Peyer's patch (tissue), 4 donors: Measurements from ENCODE around the gene BAD. TPM values are rescaled to one million over a fixed set of nuclear protein-coding genes. Genes with fewer than 3 reads are reported as not detected.

ENCODE experiments used
- DNase-seq, 3 donors: peaks; one replicate each; pipeline ENCODE4 v3.0.0-alpha.2; 2017 to 2019
- H3K27ac ChIP-seq, 4 donors: fragments of 200-600 bp; sonication (generic); one replicate each; pipeline ENCODE4 v1.5.1; 2016 to 2019
- H3K27me3 ChIP-seq, 2 donors: fragments of 200-600 bp; sonication (generic); one replicate each; pipeline ENCODE4 v1.5.1; 2019
- H3K36me3 ChIP-seq, 3 donors: fragments of 200-600 bp; sonication (generic); one replicate each; pipeline ENCODE4 v1.5.1; 2016 to 2019
- H3K4me1 ChIP-seq, 4 donors: fragments of 200-600 bp; sonication (generic); one replicate each; pipeline ENCODE4 v1.5.1; 2016 to 2019
- H3K4me3 ChIP-seq, 4 donors: fragments of 200-600 bp; sonication (generic); 1 replicate in 3 of 4; 2 replicates in 1 of 4; pipeline ENCODE4 v1.5.1; 2016 to 2019; ENCODE audit warnings: mild to moderate bottlenecking in 1 of 4
- H3K9me3 ChIP-seq, 4 donors: fragments of 200-600 bp; sonication (generic); one replicate each; pipeline ENCODE4 v1.5.1; 2016 to 2019; ENCODE audit warnings: mild to moderate bottlenecking in 1 of 4
- POLR2A ChIP-seq, 2 donors: fragments of 450-650 bp; IDR thresholded peaks; one replicate each; pipeline ENCODE4 v1.5.1; 2017; ENCODE audit warnings: antibody characterized with exemption in 2 of 2, mild to moderate bottlenecking in 2 of 2, moderate library complexity in 2 of 2
- total RNA-seq, 4 donors: library from RNA; depleted of rRNA; stranded (reverse); fragments of >200 nt; gene quantifications; one replicate each; pipeline ENCODE4 v1.1.0, GENCODE V29; 2016
- TF ChIP-seq, protein P1 (sequence below), 6 experiments: fragments of 450-650 bp in 4 of 6; fragments of 200-600 bp in 2 of 6; sonication (generic) in 1 of 6; IDR thresholded peaks; one replicate each; pipeline ENCODE4 v1.5.1; 2017 to 2019; ENCODE audit warnings: antibody characterized with exemption in 6 of 6, mild to moderate bottlenecking in 3 of 6, moderate library complexity in 1 of 6

BAD gene
- total RNA-seq, 4 donors from 2014 or later = 57.4 to 91.8 (median 63.7) TPM

DNA sequence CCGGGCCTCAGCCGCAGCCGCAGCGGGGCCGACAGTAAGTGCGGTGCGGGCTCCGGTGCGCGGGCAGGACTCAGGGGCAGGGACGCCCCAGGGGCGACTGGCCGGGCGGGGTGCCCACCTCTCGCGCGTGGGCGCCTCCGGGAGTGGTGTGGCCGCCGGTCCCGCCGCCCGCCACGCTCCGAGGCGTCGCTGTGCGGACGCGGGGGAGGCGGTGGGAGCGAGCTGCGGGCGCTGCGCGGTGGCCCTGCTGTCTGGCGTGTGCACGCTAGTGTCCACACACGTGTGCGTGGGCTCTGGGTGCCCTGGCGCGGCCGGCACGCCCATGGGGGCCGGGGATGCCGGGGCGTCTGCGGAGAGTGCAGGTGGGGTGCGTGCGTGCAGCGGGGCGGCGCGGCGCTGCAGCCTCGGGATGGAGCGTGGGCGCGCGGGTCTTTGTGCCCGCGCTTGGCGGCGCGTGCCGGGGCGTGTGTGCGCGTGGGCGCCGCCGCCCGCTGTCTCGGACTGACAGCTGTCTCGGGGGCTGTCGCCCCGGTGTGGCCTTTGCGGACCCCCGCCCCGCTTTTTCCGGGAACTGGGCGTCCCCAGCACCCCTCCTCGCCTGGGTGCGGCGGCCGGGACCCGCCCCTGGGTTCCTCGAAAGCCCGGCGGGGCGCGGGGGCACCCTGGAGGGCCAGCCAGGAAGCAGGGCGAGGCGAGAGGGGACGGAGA, 7.4 kb upstream of the BAD start:
- peak overlapping the region; percentile 5 to 47 (median 44) for H3K4me3 ChIP-seq
- H3K36me3 ChIP-seq = no peaks in the 10 kb centered on the region
- DNase-seq = peak in 1 of 3 donors; percentile 48
- H3K4me1 ChIP-seq = peaks cover 0 to 16% (median 11%) of the 10 kb centered on the region in 4 donors
- no peaks in the 10 kb centered on the region for H3K9me3 ChIP-seq
- no peak for TF ChIP-seq POLR2A (IDR thresholded peaks at IDR 0.05)
- TF ChIP-seq, protein P1, sequence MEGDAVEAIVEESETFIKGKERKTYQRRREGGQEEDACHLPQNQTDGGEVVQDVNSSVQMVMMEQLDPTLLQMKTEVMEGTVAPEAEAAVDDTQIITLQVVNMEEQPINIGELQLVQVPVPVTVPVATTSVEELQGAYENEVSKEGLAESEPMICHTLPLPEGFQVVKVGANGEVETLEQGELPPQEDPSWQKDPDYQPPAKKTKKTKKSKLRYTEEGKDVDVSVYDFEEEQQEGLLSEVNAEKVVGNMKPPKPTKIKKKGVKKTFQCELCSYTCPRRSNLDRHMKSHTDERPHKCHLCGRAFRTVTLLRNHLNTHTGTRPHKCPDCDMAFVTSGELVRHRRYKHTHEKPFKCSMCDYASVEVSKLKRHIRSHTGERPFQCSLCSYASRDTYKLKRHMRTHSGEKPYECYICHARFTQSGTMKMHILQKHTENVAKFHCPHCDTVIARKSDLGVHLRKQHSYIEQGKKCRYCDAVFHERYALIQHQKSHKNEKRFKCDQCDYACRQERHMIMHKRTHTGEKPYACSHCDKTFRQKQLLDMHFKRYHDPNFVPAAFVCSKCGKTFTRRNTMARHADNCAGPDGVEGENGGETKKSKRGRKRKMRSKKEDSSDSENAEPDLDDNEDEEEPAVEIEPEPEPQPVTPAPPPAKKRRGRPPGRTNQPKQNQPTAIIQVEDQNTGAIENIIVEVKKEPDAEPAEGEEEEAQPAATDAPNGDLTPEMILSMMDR (IDR thresholded peaks at IDR 0.05) = no peak
- H3K27ac ChIP-seq = no peak overlapping the region
- peaks cover 0 to 41% of the 10 kb centered on the region in 2 donors for H3K27me3 ChIP-seq

DNA sequence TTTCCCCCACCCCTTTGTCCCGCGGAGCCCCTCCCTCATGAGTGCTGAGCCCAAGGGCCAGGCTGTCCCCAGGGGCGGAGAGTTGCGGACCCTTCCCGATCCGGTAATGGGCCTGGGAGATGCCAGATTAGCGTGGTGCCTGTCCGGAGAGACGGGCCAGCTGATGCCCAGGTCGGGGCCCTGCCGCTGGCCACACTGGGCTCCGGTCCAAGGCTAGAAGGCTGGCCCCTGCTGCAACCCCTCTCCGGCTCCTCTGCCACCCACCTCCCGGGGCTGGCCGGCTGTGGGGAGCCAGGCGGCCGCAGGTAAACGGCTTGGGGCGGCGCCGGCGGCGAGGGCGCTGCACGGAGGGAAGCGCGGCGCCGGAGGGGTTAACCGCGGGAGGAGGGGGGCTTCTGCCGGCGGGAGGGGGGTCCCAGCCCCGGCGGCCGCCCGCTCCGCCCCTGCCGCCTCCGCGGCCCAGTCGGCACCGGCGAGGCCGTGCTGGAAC, 6.8 kb upstream of the BAD start, which contains the start of gene KCNK4:
Gene KCNK4 (plus strand): TSS at position 41 of the 490 bp plus-strand sequence. CDS start 1,717 bp downstream, outside the sequence.
- TF ChIP-seq POLR2A (IDR thresholded peaks at IDR 0.05) = no peak
- TF ChIP-seq, protein P1 (IDR thresholded peaks at IDR 0.05) = no peak
- peak within 1 kb of the TSS; percentile 5 to 47 (median 44) for H3K4me3 ChIP-seq
- H3K27ac ChIP-seq = no peak within 1 kb of the TSS
- H3K27me3 ChIP-seq = peaks cover 0 to 35% of the 10 kb centered on the region in 2 donors
- no peaks in the 10 kb centered on the region for H3K9me3 ChIP-seq
- H3K36me3 ChIP-seq = no peaks in the 10 kb centered on the region
- peak in 1 of 3 donors; percentile 41 for DNase-seq
- H3K4me1 ChIP-seq = peaks cover 0 to 22% (median 12%) of the 10 kb centered on the region in 4 donors

DNA sequence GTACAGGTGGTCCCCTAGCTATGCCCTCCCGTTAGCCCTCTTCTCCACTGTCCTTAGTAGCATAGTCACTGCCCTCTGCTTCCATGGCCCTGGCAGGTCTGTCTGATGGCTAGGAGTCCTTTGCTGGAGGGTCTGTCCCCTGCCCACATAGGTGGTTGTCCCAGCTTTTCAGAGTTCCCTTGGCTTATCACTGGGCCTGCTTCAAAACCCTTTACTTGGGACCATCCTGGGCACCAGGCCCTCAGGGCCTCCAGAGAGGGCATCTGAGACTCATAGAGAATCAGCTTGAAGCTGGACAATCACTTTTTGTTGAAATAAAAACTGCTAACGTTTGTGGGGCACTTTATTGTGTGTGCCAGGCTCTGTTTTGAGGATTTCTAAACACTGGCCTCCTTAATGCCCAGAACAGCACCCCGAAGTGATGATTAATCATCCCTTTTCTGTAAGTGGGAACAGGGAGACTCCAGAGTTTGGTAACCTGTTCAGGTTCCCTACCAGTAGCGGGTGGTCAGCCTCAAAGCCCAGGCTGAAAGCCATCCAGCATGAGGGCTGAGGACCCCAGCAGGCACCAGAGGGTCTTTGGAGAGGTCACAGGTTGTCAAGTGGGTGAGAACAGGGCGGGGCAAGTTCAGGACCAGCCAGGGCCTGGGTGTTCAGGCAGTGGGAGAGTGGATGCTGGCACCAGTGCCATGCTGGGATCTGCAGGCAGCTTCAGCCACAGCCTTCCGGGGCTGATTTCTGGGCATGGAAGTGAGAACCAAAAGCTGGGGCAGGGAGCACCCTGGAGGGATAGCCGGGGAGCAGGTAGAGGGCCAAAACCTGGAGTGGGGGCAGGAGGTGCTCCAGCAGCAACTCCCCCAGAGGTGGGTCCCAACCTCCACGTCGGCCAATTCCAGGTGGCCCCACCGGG, 6.1 kb upstream of the BAD start:
- Histone ChIP-seq H3K4me1 (peaks cover 0 to 27% (median 16%) of the 10 kb centered on the region in 4 donors), H3K27me3 (peaks cover 0 to 35% of the 10 kb centered on the region in 2 donors), H3K27ac (no peak overlapping the region), H3K9me3 (no peaks in the 10 kb centered on the region), H3K4me3 (no peak overlapping the region), H3K36me3 (no peaks in the 10 kb centered on the region)
- no peak for TF ChIP-seq POLR2A (IDR thresholded peaks at IDR 0.05)
- TF ChIP-seq, protein P1 (IDR thresholded peaks at IDR 0.05) = no peak
- peak in 1 of 3 donors; percentile 45 for DNase-seq

DNA sequence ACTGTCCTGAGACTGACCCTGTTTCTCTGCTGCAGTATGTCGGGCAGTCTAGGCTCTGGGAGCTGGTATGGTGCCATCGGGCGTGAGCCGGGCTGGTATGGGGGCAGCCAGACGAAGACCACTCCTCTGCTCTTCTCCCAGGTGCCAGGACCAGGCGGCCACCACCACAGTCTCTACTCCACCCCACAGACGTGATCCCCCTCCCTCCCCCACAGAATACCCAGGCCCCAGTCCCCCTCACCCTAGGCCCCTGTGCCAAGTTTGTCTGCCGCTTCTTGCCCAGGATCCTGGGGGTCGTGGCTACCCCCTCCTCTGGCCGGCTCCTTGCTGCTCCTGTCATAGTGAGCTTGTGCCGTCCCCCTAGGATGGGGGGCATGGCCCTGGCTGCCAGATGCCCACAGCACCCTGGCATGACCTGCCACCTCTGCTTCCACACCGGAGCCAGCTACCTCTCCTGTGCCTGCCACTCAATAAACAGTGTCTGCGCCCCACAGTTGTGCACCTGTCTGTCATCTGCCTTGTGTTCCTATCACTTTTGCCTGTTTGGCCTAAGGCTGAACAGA, 4.6 kb upstream of the BAD start:
- TF ChIP-seq, protein P1 (IDR thresholded peaks at IDR 0.05) = no peak
- no peak for TF ChIP-seq POLR2A (IDR thresholded peaks at IDR 0.05)
- H3K9me3 ChIP-seq = no peaks in the 10 kb centered on the region
- no peaks in the 10 kb centered on the region for H3K36me3 ChIP-seq

DNA sequence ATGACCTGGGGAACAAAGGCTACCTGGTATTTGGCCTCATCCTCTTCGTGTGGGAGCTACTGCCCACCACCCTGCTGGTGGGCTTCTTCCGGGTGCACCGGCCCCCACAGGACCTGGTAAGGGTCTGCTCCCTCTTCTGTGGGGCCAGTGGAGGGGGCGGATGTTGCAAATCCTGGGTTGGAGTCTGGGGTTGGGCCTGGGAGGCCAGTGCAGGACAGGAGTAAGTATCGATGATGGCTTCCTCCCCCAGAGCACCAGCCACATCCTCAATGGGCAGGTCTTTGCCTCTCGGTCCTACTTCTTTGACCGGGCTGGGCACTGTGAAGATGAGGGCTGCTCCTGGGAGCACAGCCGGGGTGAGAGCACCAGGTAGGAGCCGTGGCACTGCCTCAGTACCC, 3.9 kb upstream of the BAD start:
- no peaks in the 10 kb centered on the region for H3K36me3 ChIP-seq
- H3K4me3 ChIP-seq = no peak overlapping the region
- no peak overlapping the region for H3K27ac ChIP-seq
- no peak for TF ChIP-seq POLR2A (IDR thresholded peaks at IDR 0.05)
- TF ChIP-seq, protein P1 (IDR thresholded peaks at IDR 0.05) = no peak
- peaks cover 0 to 27% of the 10 kb centered on the region in 2 donors for H3K27me3 ChIP-seq
- DNase-seq = no peak
- peaks cover 2 to 36% (median 23%) of the 10 kb centered on the region in 4 donors for H3K4me1 ChIP-seq
- H3K9me3 ChIP-seq = no peaks in the 10 kb centered on the region

More for the DNA sequence above, 4.6 kb upstream of the BAD start:
- Histone ChIP-seq H3K27me3 (peaks cover 0 to 30% of the 10 kb centered on the region in 2 donors), H3K27ac (no peak overlapping the region), H3K4me3 (no peak overlapping the region), H3K4me1 (peaks cover 0 to 28% (median 18%) of the 10 kb centered on the region in 4 donors)
- DNase-seq = no peak
